ENCODE data around the gene TANK.

DNA sequence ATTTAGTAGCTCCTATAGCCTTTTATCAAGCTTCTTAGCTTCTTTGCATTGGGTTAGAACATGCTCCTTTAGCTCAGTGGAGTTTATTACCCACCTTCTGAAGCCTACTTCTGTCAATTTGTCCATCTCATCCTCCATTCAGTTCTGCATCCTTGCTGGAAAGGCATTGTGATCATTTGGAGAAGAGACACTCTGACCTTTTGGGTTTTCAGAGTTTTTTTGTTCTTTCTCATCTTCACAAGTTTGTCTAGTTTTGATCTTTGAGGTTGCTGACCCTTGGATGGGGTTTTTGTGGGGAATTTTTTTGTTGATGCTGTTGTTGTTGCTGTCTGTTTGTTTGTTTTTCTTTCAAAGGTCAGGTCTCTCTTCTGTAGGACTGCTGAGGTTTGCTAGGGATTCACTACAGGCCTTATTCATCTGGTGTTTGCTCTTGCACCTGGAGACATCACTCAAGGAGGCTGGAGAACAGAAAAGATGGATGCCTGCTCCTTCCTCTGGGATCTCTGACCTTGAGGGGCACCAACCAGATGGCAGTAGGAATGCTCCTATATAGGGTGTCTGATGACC is 13.9 kb upstream of the TANK start:
- TF ChIP-seq CTCF (conservative IDR thresholded peaks at IDR 0.05; ENCODE audit: low read length) (no peak), EZH2phosphoT487 (IDR thresholded peaks at IDR 0.05; ENCODE audit: borderline replicate concordance) (no peak)
